ENCODE data around the gene CTSO.
"Not testable (repeated sequence)": the region's sequence is repeated elsewhere in the genome, so short reads cannot be mapped to it uniquely, and the experiment has no call there.

CTSO gene

GRCh38 chr4:155954118-155954685, 536 bp upstream of the CTSO start:
- peak; percentile 2 to 18 for DNase-seq

- no peak for DNase-seq
Observed at GRCh38 chr4:155952501-155952901, 1.2 kb downstream of the CTSO start.

- no peak for DNase-seq
Observed at GRCh38 chr4:155950461-155950860, 3.2 kb downstream of the CTSO start.

DNA sequence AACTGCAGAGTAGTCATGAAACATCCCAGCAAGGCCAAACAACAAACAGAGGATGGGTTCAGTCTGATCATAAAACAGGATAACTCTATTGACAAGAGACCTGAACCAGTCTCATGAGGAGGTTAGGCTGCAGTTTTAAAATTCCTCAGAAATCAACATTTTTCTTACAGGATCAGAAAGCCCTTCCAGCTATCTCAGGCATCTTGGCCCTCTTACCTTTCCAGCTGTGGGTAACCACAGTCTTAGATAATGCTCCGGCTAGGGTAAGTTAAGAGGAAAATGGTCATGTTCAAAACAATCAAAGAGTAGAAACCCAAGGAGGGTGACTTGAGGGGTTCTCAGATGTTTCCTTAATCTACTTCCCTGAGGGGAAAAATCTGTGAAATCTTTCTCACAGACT, 5.1 kb downstream of the CTSO start:
- DNase-seq, result no peak

GRCh38 chr4:155946486-155946885, 7.2 kb downstream of the CTSO start:
- no peak for DNase-seq

DNA sequence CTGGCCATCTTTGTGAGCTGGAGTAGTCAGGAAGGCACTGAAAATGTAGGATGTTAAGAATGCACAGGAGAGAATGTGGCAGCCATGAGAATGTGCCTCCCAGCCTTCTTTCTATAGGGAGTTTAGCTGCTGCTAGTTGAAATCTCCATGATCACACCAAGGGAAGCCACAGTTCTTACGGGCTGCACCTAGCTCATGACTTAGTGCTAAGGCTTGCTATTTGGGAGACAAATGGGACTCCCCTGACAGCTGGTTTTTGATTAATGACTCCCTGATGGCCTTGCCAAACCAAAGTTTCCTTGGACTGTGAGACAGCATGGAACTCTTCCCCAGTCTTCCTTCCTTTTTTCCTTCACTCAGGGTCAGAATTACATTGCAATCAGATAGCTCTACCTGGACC, 9.2 kb downstream of the CTSO start:
- DNase-seq, result no peak

DNA sequence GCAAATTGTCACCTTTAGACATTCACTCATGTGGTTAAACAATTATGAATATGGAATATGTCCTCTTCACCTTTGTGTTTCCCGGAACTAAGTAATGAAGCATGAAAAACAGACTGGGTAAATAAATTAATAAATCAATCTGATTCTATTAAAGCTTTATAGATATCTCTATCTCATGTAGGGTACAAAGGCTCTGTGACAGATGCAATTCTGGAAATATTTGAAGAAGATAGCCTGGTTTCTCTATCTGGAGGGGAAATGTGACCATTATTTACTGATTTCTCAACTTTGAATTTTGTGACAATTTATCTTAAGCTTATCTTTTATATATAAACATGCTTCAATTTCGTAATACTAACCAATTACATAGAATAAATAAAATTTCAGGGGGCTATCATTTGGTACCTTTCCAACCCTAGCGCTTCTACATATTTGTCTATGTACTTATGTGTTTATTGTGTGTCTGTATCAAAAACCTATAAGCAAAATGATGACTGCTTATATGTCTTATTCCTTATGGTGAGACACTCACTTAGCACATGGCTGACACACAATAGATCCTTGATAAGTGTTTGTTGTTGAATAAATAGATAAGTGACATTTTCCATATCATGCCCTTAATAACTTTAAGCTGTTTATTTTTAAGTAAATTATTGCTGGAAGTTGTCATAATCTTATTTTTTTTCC, 9.9 kb downstream of the CTSO start:
- DNase-seq, result no peak

DNA sequence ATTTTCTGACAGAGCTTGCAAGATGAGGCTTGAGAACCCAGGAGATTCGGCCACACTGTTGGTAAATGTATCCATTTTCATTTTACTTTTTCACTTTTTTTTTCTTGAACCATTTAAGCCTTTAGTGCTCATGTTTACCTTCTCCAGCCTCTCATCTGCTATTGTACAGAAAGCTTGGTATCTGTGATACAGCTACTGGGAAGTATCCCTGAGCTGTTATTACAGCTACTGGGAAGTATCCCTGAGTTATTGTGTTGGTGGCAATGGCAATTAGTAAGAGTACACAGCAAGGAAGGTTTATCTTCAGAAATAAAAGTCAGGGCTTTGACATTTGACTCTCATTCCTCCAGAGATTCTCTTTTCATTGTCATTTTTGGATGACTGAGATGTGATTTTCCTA, 11.8 kb downstream of the CTSO start:
- no peak for DNase-seq

DNA sequence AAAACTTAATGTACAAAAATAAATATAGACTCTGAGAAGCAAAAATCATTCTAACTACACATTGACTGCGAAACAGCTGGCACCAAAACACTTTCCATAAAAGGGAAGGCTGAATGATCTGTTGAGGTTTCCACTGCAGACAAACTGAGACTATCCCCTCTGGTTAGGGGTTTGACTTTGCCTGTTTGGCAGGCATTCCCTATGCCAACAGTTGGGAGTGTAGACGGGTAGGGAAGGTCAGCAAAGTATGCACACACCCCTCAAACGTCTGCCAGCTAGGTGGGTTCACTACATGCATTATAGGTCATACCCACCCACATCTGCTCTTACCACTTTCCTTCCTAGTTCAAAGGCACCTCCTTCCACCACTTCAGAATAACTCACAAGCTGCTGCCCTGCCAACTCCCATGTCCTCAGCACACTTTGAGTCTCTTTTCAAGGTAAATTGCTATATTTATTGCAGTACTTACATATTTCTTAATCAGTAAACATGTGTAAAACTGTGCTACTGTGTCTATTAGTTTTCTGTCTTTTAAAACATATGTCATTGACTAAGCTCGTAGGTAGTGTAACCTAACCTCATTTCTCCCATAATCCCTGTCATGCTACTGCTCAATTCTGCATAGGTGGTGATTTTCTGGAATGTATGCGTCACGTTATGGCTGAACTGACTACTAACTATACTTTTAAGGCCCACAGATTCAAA, 12.4 kb downstream of the CTSO start:
- no peak for DNase-seq

DNA sequence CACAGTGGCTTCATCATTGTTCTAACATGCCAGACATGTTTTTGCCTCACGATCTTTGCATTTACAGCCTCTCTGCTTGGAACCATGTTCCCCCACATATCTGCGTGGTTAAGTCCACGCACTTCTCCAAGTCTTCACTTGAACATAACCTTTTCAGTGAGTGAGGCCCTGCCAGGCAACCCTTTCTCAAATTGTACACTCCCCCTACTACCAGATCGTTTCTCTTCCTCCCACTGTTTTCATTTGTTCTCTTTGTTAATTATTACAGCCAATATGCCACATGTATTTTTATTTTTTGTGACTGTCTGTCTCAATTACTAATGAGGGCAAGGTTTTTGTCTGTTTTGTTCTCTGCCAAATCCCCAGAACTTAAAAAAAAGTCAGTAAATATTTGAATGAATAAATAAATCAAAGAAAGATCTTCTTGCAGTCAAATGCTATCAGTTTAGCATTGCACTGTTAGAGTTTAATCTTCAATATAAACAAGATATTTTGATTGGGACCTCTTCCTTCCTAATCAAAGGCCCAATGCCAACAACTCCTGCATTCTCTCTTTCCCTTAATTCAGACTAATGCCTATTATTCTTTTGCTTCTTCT, 18.2 kb downstream of the CTSO start:
- no peak for DNase-seq

GRCh38 chr4:155934634-155935033, 19.0 kb downstream of the CTSO start:
- DNase-seq, result not testable (repeated sequence)

GRCh38 chr4:155931634-155932033, 22.0 kb downstream of the CTSO start:
- no peak for DNase-seq

DNA sequence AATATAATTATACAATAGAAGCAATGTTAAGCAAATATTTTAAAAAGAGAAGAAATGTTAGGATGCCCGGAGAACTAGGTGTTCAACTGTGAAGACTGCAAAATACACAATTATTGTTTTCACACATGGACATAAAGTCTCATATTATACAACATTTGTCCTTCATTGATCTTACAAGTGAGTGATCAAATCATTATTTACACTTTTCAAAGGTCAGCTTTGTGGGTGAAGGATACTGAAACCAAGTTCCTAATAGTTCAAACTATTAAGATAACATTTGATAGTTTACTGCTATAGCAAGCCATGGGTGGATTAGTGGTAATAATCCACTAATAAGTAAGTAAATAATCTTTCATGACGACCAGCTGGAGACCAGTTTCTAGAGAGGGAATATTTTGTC, 23.3 kb downstream of the CTSO start:
- no peak for DNase-seq

DNA sequence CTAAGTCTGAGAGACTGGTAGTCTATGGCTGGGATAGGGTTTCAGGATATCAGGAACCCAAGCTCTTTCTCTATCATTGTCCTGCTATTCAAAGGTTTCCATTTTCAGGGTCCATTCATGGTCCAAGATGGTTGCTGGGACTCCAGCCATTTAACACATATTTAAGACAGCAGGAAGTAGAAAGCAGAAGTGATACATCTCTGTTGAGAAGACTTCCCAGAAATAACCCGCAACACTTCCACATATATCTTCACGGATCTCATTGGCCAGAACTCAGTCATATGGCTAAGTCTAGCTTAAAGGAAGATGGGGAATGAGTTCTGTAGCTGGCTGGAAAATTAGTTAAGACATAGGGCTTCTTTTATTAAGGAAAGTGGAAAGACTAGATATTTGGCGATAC, 23.8 kb downstream of the CTSO start:
- no peak for DNase-seq

DNA sequence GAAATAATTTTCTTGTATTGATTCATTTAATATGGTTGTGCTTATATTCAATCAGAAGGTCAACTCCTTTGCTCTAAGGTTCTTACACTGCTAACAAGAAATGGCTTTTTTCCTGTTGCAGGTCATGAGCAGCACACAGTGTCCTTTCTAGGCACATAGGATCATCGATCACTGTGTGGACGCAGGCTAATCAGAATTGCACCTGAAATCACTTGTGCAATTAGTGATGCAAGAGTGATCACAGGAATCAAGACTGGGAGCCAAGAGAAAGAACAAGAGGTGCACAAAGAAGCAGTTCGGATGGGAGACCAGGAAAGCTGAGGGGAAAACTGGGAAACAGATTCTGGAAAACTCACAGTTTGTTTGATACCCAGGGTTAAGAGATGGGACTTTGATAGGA, 29.0 kb downstream of the CTSO start:
- no peak for DNase-seq

- DNase-seq, result no peak
Observed at GRCh38 chr4:155921597-155921996, 32.1 kb downstream of the CTSO start.

GRCh38 chr4:155914782-155915181, 38.9 kb downstream of the CTSO start:
- no peak for DNase-seq

DNA sequence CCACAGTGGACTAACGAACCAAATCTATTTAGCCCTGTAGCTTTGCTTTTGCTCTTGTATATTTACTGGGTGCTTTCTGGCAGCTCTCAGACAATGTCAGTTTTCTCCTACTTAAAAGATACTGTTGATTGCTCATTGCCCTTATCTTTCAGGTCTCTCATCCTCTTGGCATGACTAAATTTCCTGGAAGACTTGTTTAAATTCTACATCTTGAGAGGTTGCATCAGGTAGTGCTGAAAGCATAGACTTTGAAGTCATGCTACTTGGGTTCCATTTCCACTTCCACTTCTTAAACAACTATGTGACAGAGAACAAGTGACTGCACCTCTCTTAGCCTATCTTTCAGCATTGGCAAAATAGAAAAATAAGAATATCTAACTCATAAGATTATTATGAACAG, 41.8 kb downstream of the CTSO start:
- DNase-seq, result no peak

GRCh38 chr4:155909615-155910226, 43.9 kb downstream of the CTSO start:
- DNase-seq, result no peak

DNA sequence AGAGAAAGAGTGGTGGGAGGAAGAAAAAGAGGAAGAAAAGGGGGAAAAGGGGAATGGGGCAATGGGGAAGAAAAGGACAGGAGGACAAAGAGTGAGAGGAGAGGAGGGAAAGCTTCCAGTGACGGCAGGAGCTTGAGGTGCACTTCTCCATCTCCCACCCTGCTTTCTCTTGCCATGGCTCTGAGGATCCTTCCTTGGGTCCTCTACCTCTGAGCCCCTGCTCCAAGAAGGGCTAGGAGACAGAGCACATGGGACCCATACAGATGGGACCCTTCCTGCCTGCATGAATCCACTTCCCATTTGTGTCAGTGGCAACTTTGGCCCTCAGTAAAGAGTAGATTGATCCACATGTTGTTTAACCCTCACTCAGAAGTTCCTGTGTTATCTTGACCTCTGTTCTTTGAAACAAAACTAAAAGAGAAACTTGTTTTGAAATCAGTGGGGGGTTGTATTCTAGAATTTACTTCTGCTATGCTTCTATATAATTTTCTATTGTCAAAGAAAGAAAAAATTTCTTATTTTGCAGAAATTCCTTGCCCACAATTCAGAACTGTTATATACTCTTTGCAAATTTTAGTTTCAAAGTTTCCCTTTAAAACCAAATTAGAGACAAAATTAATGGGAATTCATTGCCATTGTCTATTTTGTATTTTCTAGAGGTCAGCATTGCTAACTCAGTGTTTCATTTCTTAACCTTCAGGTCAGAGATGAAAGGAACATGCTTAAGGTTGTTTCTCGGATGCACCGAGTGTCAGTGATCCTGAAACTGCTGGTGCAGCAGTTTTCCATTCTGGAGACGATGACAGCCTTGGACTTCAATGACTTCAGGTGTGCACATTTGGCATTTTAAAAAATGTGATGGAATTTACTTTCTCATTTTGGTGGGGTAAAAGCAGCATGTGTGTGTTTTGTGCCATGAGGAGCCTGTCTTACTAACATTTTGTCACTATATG, 45.2 kb downstream of the CTSO start:
- DNase-seq, result no peak

DNA sequence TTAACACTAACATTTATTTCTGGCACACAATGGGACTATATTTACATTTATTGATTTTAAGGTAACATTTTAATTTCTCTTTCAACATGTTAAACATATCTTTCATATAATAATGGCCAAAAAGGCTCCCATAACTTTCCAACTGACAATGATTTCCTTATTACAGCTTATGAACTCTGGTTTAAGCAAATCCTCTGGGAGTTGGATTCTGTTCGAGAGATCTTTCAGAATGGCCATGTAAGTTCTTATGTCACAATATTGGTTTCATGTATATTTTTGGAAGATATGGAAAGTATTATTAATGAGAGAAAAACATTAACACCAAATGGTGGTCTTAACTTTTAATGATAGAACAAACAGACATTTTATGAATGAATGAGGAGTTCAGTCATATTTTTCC, 46.1 kb downstream of the CTSO start:
- no peak for DNase-seq

- DNase-seq, result no peak
Observed at GRCh38 chr4:155906554-155907247, 47.0 kb downstream of the CTSO start.
